Measurements from ENCODE around the gene FCRLA.

The FCRLA gene

GRCh38 chr1:161763522-161764098, 56.6 kb downstream of the FCRLA start (continued):
- TF ChIP-seq TOX (CRISPR knock-in tag; IDR thresholded peaks at IDR 0.05; ENCODE audit: borderline replicate concordance) (no peak), ISL1 (CRISPR knock-in tag; IDR thresholded peaks at IDR 0.05) (no peak), CREB5 (CRISPR knock-in tag; IDR thresholded peaks at IDR 0.05; ENCODE audit: low read depth) (no peak), ZNF565 (CRISPR knock-in tag; conservative IDR thresholded peaks at IDR 0.05; ENCODE audit: low read depth) (no peak)

All from SK-N-SH treated with all-trans-retinoic acid at 6 μM for 48 hours (cell line).